ENCODE results near the gene HOXC5. TPM values are rescaled to one million over a fixed set of nuclear protein-coding genes. Genes with fewer than 3 reads are reported as not detected.

Gene HOXC5
- total RNA-seq, 5 donors from 2014 or later (not counting 1 experiment from before 2014, with no cell fraction given): not detected

- no peaks in the 10 kb centered on the region for H3K9me3 Mint-ChIP-seq
- no peak overlapping the region for H3K27ac Mint-ChIP-seq
- ChIA-PET POLR2A (no interaction called here), CTCF (no interaction called here)
- no peak for ATAC-seq (replicated peaks in 1 of 4)
- WGBS (ENCODE audit: insufficient coverage): 72% methylated on average over 16 of the region's 23 CpGs
- H3K4me1 ChIP-seq (ENCODE audit: control insufficient read depth in 1 of 2, extremely low read depth in 1 of 2, insufficient read depth in 2 of 2, low read length in 2 of 2): peaks cover 5 to 29% of the 10 kb centered on the region in 2 experiments
- no peak overlapping the region for H3K27ac ChIP-seq (ENCODE audit: low read length)
- H3K27me3 Mint-ChIP-seq: peaks cover 57 to 81% of the 10 kb centered on the region in 2 donors
- H3K4me3 ChIP-seq (ENCODE audit: control insufficient read depth in 1 of 2, extremely low read depth in 1 of 2, low read length in 1 of 2): no peak overlapping the region
- no peaks in the 10 kb centered on the region for H3K9me3 ChIP-seq
- no peaks in the 10 kb centered on the region for H3K36me3 ChIP-seq (ENCODE audit: control insufficient read depth in 2 of 2, extremely low read depth in 1 of 2, insufficient read depth in 1 of 2, low read length in 1 of 2)
- no peak for DNase-seq
- no peaks in the 10 kb centered on the region for H3K36me3 Mint-ChIP-seq
- H3K4me3 Mint-ChIP-seq: no peak overlapping the region
- H3K4me1 Mint-ChIP-seq: peaks cover 12 to 24% (median 16%) of the 10 kb centered on the region in 3 donors
- peaks cover 14 to 87% of the 10 kb centered on the region in 2 experiments for H3K27me3 ChIP-seq (replicated peaks in 1 of 2; ENCODE audit: control insufficient read depth in 2 of 2, extremely low read depth in 1 of 2, insufficient read depth in 2 of 2, low read length in 1 of 2)
Measured at GRCh38 chr12:54020591-54021405, 12.1 kb upstream of the HOXC5 start.

GRCh38 chr12:54021432-54022013 is 11.3 kb upstream of the HOXC5 start:
- H3K27ac Mint-ChIP-seq: no peak overlapping the region
- no peak overlapping the region for H3K4me3 Mint-ChIP-seq
- Histone ChIP-seq H3K27me3 (replicated peaks in 1 of 2; ENCODE audit: control insufficient read depth in 2 of 2, extremely low read depth in 1 of 2, insufficient read depth in 2 of 2, low read length in 1 of 2) (peaks cover 17 to 85% of the 10 kb centered on the region in 2 experiments), H3K36me3 (ENCODE audit: control insufficient read depth in 2 of 2, extremely low read depth in 1 of 2, insufficient read depth in 1 of 2, low read length in 1 of 2) (no peaks in the 10 kb centered on the region), H3K4me3 (ENCODE audit: control insufficient read depth in 1 of 2, extremely low read depth in 1 of 2, low read length in 1 of 2) (no peak overlapping the region), H3K9me3 (no peaks in the 10 kb centered on the region), H3K27ac (ENCODE audit: low read length) (no peak overlapping the region), H3K4me1 (ENCODE audit: control insufficient read depth in 1 of 2, extremely low read depth in 1 of 2, insufficient read depth in 2 of 2, low read length in 2 of 2) (peaks cover 5 to 25% of the 10 kb centered on the region in 2 experiments)
- H3K9me3 Mint-ChIP-seq: no peaks in the 10 kb centered on the region
- ChIA-PET CTCF (interaction anchor here (0.5 to 0.6 kb wide), 2 partner anchors 13 to 188 kb away, joined by 5 to 6 read pairs; partner anchors contain the start of gene HOXC8 (in 1 of the 2)), POLR2A (no interaction called here)
- H3K4me1 Mint-ChIP-seq: peaks cover 13 to 25% (median 16%) of the 10 kb centered on the region in 3 donors
- no peaks in the 10 kb centered on the region for H3K36me3 Mint-ChIP-seq
- no peak for DNase-seq
- H3K27me3 Mint-ChIP-seq: peaks cover 62 to 82% of the 10 kb centered on the region in 2 donors
- ATAC-seq (replicated peaks in 1 of 4): no peak
- WGBS (ENCODE audit: insufficient coverage): 45% methylated on average over 5 of the region's 16 CpGs

- no peaks in the 10 kb centered on the region for H3K36me3 Mint-ChIP-seq
- peaks cover 68 to 87% of the 10 kb centered on the region in 2 donors for H3K27me3 Mint-ChIP-seq
- ATAC-seq (replicated peaks in 1 of 4) (no peak), DNase-seq (no peak)
- 46% methylated on average over 3 of the region's 8 CpGs for WGBS (ENCODE audit: insufficient coverage)
- H3K4me3 ChIP-seq (ENCODE audit: control insufficient read depth in 1 of 2, extremely low read depth in 1 of 2, low read length in 1 of 2): no peak overlapping the region
- H3K27ac Mint-ChIP-seq: peak overlapping the region in 1 of 2 donors; percentile 13
- no peaks in the 10 kb centered on the region for H3K9me3 ChIP-seq
- ChIA-PET CTCF (interaction anchor here in 1 of 2 donors (0.9 to 1.4 kb wide), 5 partner anchors 13 to 192 kb away, joined by 3 to 5 read pairs (median 4); partner anchors contain the start of gene HOXC8), POLR2A (no interaction called here)
- peaks cover 8 to 23% (median 11%) of the 10 kb centered on the region in 3 donors for H3K4me1 Mint-ChIP-seq
- H3K27ac ChIP-seq (ENCODE audit: low read length): no peak overlapping the region
- H3K4me1 ChIP-seq (ENCODE audit: control insufficient read depth in 1 of 2, extremely low read depth in 1 of 2, insufficient read depth in 2 of 2, low read length in 2 of 2): peaks cover 3 to 15% of the 10 kb centered on the region in 2 experiments
- no peaks in the 10 kb centered on the region for H3K9me3 Mint-ChIP-seq
- peaks cover 21 to 84% of the 10 kb centered on the region in 2 experiments for H3K27me3 ChIP-seq (replicated peaks in 1 of 2; ENCODE audit: control insufficient read depth in 2 of 2, extremely low read depth in 1 of 2, insufficient read depth in 2 of 2, low read length in 1 of 2)
- H3K36me3 ChIP-seq (ENCODE audit: control insufficient read depth in 2 of 2, extremely low read depth in 1 of 2, insufficient read depth in 1 of 2, low read length in 1 of 2): no peaks in the 10 kb centered on the region
- H3K4me3 Mint-ChIP-seq: no peak overlapping the region
Measured at GRCh38 chr12:54022960-54023884, 9.6 kb upstream of the HOXC5 start.

GRCh38 chr12:54024127-54024526 is 8.7 kb upstream of the HOXC5 start:
- Histone ChIP-seq H3K36me3 (ENCODE audit: control insufficient read depth in 2 of 2, extremely low read depth in 1 of 2, insufficient read depth in 1 of 2, low read length in 1 of 2) (no peaks in the 10 kb centered on the region), H3K4me1 (ENCODE audit: control insufficient read depth in 1 of 2, extremely low read depth in 1 of 2, insufficient read depth in 2 of 2, low read length in 2 of 2) (peaks cover 0 to 16% of the 10 kb centered on the region in 2 experiments), H3K4me3 (ENCODE audit: control insufficient read depth in 1 of 2, extremely low read depth in 1 of 2, low read length in 1 of 2) (no peak overlapping the region), H3K9me3 (no peaks in the 10 kb centered on the region), H3K27ac (ENCODE audit: low read length) (no peak overlapping the region), H3K27me3 (replicated peaks in 1 of 2; ENCODE audit: control insufficient read depth in 2 of 2, extremely low read depth in 1 of 2, insufficient read depth in 2 of 2, low read length in 1 of 2) (peaks cover 27 to 84% of the 10 kb centered on the region in 2 experiments)
- DNase-seq (no peak), ATAC-seq (replicated peaks in 1 of 4) (no peak)
- no peak overlapping the region for H3K27ac Mint-ChIP-seq
- H3K4me3 Mint-ChIP-seq: no peak overlapping the region
- H3K27me3 Mint-ChIP-seq: peaks cover 77 to 87% of the 10 kb centered on the region in 2 donors
- 39% methylated on average over 11 of the region's 17 CpGs for WGBS (ENCODE audit: insufficient coverage)
- H3K4me1 Mint-ChIP-seq: peaks cover 12 to 26% (median 13%) of the 10 kb centered on the region in 3 donors
- no peaks in the 10 kb centered on the region for H3K9me3 Mint-ChIP-seq
- ChIA-PET CTCF (interaction anchor here in 1 of 2 donors (1.0 to 1.4 kb wide), 3 partner anchors 12 to 167 kb away, joined by 3 to 5 read pairs (median 4); partner anchors contain the start of gene HOXC8), POLR2A (no interaction called here)
- H3K36me3 Mint-ChIP-seq: no peaks in the 10 kb centered on the region

GRCh38 chr12:54024581-54025305 is 8.1 kb upstream of the HOXC5 start:
- Histone ChIP-seq H3K4me1 (ENCODE audit: control insufficient read depth in 1 of 2, extremely low read depth in 1 of 2, insufficient read depth in 2 of 2, low read length in 2 of 2) (peaks cover 0 to 21% of the 10 kb centered on the region in 2 experiments), H3K27ac (ENCODE audit: low read length) (no peak overlapping the region), H3K4me3 (ENCODE audit: control insufficient read depth in 1 of 2, extremely low read depth in 1 of 2, low read length in 1 of 2) (no peak overlapping the region), H3K9me3 (no peaks in the 10 kb centered on the region), H3K36me3 (ENCODE audit: control insufficient read depth in 2 of 2, extremely low read depth in 1 of 2, insufficient read depth in 1 of 2, low read length in 1 of 2) (no peaks in the 10 kb centered on the region), H3K27me3 (replicated peaks in 1 of 2; ENCODE audit: control insufficient read depth in 2 of 2, extremely low read depth in 1 of 2, insufficient read depth in 2 of 2, low read length in 1 of 2) (peaks cover 27 to 84% of the 10 kb centered on the region in 2 experiments)
- no peaks in the 10 kb centered on the region for H3K9me3 Mint-ChIP-seq
- WGBS (ENCODE audit: insufficient coverage): no CpG with 5 or more reads among the region's 5 CpGs
- POLR2A ChIA-PET: no interaction called here
- H3K4me1 Mint-ChIP-seq: peaks cover 14 to 27% (median 15%) of the 10 kb centered on the region in 3 donors
- peaks cover 76 to 86% of the 10 kb centered on the region in 2 donors for H3K27me3 Mint-ChIP-seq
- no peak overlapping the region for H3K27ac Mint-ChIP-seq
- H3K4me3 Mint-ChIP-seq: no peak overlapping the region
- CTCF ChIA-PET: interaction anchor here in 1 of 2 donors (0.6 kb wide), 1 partner anchor 14 kb away, joined by 3 read pairs; no protein-coding TSS in a partner anchor
- no peak for DNase-seq
- ATAC-seq (replicated peaks in 1 of 4): no peak
- H3K36me3 Mint-ChIP-seq: no peaks in the 10 kb centered on the region

All from T-cell (primary cell).